Sciatic nerve (tissue), 2 donors: ENCODE data around the gene TDRKH. TPM values are rescaled to one million over a fixed set of nuclear protein-coding genes. Genes with fewer than 3 reads are reported as not detected.

ENCODE experiments used
- ATAC-seq: fragments of 200-7000 bp; cut with Tn5 transposase; one replicate; pipeline ENCODE4 v1.9.1; 2020; ENCODE audit warnings: mild to moderate bottlenecking, moderate library complexity
- DNase-seq: peaks from one replicate; pipeline ENCODE4 v3.0.0-alpha.2; 2020; ENCODE audit warnings: low spot score
- intact Hi-C: fragments of 100-400 bp; cut with DNase I; formaldehyde crosslinking; loops from one replicate; pipeline ENCODE4 v1.14.2; 2022
- total RNA-seq: library from RNA; stranded (reverse); fragmentation: NEBNext Ultra II Directional; extraction: Animal tissue kit (Norgen Biotek cat#: 25700); gene quantifications from one replicate; pipeline ENCODE4 v1.2.1, GENCODE V29; 2021
- donor health status: DM: no; HTN: no; CAD: no.
- donor health status: DM: no; HTN: no; CAD: no.

The TDRKH gene
- total RNA-seq, 1 donor from 2014 or later, result 13.2 TPM

DNA sequence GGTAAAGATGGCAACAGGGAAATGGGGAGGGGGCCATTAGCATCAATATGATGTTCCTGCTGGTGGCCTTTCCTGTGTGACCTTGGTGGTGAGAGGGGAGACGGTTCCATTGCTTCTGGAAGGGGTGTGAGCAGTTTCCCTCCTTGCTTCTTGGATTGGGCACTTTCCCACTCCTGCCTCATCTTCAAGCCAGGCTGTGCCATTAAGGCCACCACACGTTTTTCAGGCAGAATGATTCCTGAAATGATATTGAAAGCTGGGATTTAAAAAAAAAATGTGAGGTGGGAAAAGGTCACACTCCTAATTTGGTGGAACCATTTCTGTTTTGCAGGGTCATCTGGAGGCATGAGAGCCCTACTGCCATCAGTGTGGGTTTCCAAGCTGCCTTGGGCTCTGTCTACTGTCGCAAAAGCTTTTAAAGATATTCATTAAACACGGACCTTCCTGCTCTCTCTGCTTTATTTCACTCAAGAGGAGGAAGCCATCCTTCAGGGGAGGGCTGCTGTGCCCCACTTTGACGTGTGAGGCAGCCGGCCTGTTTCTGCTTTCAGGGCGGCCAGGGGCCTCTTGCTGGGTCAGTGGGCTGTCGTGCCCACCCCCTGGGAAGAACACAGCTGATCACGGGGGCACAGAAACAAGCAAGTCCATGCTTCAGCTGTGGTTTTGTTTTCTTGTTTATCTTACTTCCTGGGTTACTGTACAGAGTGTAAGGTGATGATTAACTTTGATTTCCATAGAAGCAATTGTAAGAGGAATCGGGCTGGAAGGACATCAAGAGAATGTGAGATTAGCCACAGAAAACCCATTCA is 60.9 kb downstream of the TDRKH start:
- intact Hi-C loops, result no loop called here
- ATAC-seq, result no peak
- DNase-seq, result no peak

DNA sequence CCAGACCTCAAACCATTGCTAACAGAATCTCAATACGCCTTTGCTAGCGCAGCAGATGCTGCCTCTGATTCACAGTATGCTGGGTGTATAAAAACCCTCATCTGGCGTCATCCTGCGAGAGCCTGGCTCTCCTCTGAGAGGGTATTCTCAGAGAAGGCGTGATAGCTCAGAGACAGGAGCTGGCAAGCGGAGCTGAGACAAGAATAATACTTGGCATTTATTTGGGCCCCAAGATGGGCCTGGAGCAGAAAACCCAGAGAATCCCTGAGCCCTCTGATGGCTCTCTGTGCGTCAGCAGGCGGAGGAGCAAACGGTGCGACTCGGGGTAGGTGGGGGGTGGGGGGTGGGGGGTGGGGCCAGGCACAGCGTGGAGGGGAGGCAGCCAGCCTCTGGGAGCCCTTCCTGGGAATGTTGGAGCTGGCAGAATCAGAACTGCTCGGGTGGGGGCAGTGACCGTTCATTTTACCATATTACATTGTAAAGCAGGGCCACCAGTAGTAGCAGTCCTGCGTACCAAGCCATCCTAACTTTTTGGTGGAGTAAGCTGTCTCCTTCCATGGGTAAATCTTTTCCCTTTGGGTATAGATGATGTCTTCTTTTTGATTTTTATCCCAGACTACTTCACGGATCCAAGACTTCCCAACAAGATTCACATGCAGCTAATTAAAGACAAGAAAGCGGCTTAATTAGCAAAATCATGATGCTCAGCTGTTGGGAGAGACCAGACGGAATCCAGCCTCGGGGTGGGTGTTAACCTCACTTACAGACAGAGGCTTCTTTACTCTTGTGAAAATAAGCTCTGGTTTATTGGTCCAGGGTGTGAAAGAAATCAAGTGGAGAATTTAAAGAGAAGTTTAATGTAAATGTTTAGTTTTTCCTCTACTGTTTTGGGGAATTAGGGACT is 61.9 kb downstream of the TDRKH start:
- ATAC-seq, result peak; percentile 66
- intact Hi-C loops, result no loop called here
- no peak for DNase-seq

GRCh38 chr1:151723726-151724370 is 66.5 kb downstream of the TDRKH start:
- DNase-seq (no peak), ATAC-seq (no peak)
- intact Hi-C loops, result no loop called here

Other genes starting within 250 kb of the TDRKH start
- gene SNX27, start 178.4 kb downstream of the TDRKH start, total RNA-seq, result 60.4 TPM
- gene CELF3, start 73.7 kb downstream of the TDRKH start, total RNA-seq, result 0.36 TPM
- gene RIIAD1, start 69.0 kb downstream of the TDRKH start, total RNA-seq, result 1.1 TPM
- gene MRPL9, start 27.0 kb downstream of the TDRKH start, total RNA-seq, result 44.4 TPM
- gene LINGO4, start 14.9 kb upstream of the TDRKH start, total RNA-seq, result not detected
- 0.45 TPM for gene RORC, start 41.3 kb upstream of the TDRKH start, total RNA-seq
- gene C2CD4D, start 49.3 kb upstream of the TDRKH start, total RNA-seq, result 0.45 TPM
- not detected for gene THEM5, start 63.2 kb upstream of the TDRKH start, total RNA-seq
- 14.9 TPM for gene THEM4, start 119.0 kb upstream of the TDRKH start, total RNA-seq
- 550 TPM for gene S100A10, start 203.4 kb upstream of the TDRKH start, total RNA-seq
- 231 TPM for gene S100A11, start 246.5 kb upstream of the TDRKH start, total RNA-seq